ENCODE measurements around the gene HCFC1R1. TPM values are rescaled to one million over a fixed set of nuclear protein-coding genes. Genes with fewer than 3 reads are reported as not detected.

Gene HCFC1R1
- total RNA-seq, 4 donors from 2014 or later = 17.8 to 30.9 (median 27.9) TPM

- TF ChIP-seq CTCF (IDR thresholded peaks at IDR 0.05; ENCODE audit: low read depth) = no peak
These were observed 2.9 kb downstream of the HCFC1R1 start for GRCh38 chr16:3020604-3021448.

- TF ChIP-seq CTCF (IDR thresholded peaks at IDR 0.05; ENCODE audit: low read depth) = no peak
These were observed 3.5 kb downstream of the HCFC1R1 start, which contains the start of gene TNFRSF12A for GRCh38 chr16:3020247-3020603. Gene TNFRSF12A (plus strand): TSS chr16:3020368. CDS start chr16:3020398, 30 bp downstream.

DNA sequence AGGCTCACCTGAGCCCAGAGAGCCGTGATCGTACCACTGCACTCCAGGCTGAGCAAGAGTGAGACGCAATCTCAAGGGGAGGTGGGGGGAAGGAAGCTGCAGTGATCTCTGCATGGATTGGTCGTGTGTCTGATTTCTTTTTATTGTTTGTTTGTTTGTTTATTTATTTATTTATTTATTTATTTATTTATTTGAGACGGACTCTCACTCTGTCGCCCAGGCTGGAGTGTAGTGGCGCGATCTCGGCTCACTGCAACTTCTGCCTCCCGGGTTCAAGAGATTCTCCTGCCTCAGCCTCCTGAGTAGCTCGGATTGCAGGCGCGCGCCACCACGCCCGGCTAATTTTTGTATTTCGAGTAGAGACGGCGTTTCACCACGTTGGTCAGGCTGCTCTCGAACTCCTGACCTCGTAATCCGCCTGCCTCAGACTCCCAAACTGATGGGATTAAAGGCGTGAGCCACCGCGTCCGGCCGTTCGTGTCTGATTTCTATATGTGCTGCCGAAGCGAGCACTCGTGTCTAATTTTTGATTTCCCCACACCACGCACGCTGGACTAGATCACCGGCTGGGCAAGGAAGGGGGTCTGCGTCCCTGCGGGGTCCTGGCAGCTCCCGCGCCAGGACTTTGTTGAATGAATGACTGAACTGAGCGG, 4.0 kb downstream of the HCFC1R1 start:
- TF ChIP-seq CTCF (IDR thresholded peaks at IDR 0.05; ENCODE audit: low read depth) = no peak

DNA sequence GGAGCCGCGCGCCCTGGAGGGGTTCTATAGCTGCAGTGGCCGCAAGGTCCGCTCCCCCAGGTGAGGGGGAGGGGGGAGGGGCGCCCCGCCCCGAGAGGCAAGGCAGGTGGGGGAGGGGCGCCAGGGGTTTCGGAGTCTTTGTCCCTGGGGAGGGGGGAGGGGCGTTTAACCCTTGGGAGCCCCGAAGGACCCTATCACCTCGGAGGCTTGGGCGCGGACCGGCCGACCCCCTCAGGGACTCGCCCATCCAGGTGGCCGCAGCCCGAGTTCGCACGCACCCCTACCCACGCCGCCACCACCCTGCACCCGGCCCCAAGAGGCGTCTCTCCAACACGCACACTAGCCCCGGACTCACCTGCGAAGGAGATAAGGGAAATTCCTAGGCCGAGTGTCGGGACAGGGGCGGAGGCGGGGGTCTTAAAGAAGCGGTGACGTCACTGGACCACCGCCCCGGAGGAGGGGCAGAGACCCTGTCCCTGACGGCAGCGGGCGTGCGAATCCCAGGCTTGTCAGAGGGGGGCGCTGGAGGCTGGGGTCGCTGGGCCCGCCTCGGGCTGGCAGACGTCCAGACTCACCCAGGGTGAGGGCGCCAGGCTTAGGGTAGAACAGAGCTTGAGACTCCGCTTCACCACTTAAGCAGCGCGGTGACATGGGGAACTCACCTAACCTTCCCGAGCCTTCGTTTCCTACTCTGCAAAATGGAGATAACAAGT, 5.8 kb downstream of the HCFC1R1 start, which contains the start of gene CLDN6:
TSS of gene CLDN6 (minus strand) at position 390 of the 713 bp plus-strand sequence. CDS start 2,162 bp downstream, outside the sequence.
- TF ChIP-seq CTCF (IDR thresholded peaks at IDR 0.05; ENCODE audit: low read depth) = no peak

DNA sequence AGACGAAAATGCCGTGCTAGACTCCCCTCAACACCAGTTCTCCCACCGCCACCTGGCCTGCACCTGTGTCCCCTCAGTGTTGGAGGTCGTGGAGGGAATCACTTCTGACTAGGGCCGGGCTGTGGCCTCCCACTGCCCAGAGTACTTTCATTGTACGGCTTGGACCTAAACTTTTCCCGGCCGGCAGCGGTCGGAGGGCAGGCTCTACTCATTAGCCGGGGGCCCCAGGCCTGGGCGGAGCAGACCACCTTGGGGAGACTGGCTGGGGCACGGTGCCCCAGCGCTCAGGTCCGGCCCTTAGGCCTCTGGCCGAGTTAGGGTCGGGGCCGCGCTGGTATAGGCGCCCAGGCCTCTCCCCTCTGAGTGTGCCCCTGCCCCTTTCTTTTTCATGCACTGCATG, 6.4 kb downstream of the HCFC1R1 start:
- TF ChIP-seq CTCF (IDR thresholded peaks at IDR 0.05; ENCODE audit: low read depth) = no peak

DNA sequence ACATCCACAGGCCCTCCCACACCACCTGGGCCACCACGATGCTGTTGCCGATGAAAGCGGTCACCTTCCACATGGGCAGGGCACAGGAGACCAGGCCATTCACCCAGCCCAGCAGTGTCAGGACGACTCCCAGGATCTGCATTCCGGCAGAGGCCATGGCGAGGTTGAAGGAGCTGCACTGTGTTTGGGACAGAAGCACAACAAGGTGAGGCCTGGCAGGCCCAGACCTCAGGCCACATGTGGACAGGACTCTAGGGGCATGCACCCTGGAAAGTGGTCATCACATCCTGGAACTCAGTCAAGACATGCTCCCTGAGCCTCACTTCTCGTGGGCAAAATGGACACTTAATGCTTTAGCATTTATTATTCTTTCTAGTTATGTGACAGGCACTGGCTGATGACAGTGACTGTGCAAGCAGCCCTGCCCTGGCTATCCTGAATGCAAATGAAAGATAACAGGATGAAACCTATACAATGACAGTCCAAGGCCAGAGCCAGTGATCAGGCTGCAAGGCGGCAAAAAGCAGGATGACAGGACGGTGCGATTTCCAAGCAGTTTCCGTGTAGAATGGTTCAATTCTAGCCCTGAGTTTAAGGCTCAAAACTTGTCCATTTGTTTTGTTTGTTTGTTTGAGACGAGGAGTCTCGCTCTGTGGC, 7.7 kb downstream of the HCFC1R1 start:
- TF ChIP-seq CTCF (IDR thresholded peaks at IDR 0.05; ENCODE audit: low read depth) = no peak

All from subcutaneous adipose tissue (tissue), 4 donors.